Erythroblast (primary cell): ENCODE results near the gene LRRC56.

Experiments used
- GATA1 ChIP-seq: IDR thresholded peaks from 2 replicates; pipeline ENCODE4 v1.6.1; 2011; ENCODE audit warnings: low read depth, mild to moderate bottlenecking, control low read depth, low read length, moderate library complexity
- POLR2A ChIP-seq: IDR thresholded peaks from 2 replicates; pipeline ENCODE4 v1.6.1; 2011; ENCODE audit warnings: mild to moderate bottlenecking, low read length

GRCh38 chr11:571802-572185, 34.5 kb downstream of the LRRC56 start:
- TF ChIP-seq POLR2A (no peak), GATA1 (no peak)
